Brain microvascular endothelial cell (primary cell): ENCODE data around the gene KCNQ1.

ENCODE experiments used
- DNase-seq: peaks from one replicate; pipeline ENCODE4 v3.0.0-alpha.2; 2020
- H3K27ac ChIP-seq: fragments of 250-450 bp; sonication (Bioruptor Pico); 2 replicates; pipeline ENCODE4 v1.5.1; 2020; ENCODE audit warnings: mild to moderate bottlenecking, moderate library complexity
- H3K27me3 ChIP-seq: fragments of 250-450 bp; sonication (Bioruptor Pico); replicated peaks from 2 replicates; pipeline ENCODE4 v1.5.1; 2020; ENCODE audit warnings: mild to moderate bottlenecking
- H3K36me3 ChIP-seq: fragments of 250-450 bp; sonication (Bioruptor Pico); replicated peaks from 2 replicates; pipeline ENCODE4 v1.5.1; 2020; ENCODE audit warnings: mild to moderate bottlenecking
- H3K4me3 ChIP-seq: 2 replicates; pipeline ENCODE4 v1.5.1; 2011; ENCODE audit warnings: low read depth, mild to moderate bottlenecking, control low read depth, low read length, moderate library complexity
- CTCF ChIP-seq: IDR thresholded peaks from 2 replicates; pipeline ENCODE4 v1.5.1; 2011; ENCODE audit warnings: low read depth, mild to moderate bottlenecking, moderate library complexity, low read length, control low read depth, inconsistent platforms; ENCODE audit errors: missing control alignments
- in situ Hi-C: cut with HindIII; loops from 2 replicates; pipeline ENCODE4 v1.10.0; 2017; ENCODE audit warnings: low sequenced_read_pairs, low pct_ligation_motif_present

Gene KCNQ1

GRCh38 chr11:2535673-2536439 is 91.0 kb downstream of the KCNQ1 start:
- Histone ChIP-seq H3K27me3 (no peaks in the 10 kb centered on the region), H3K36me3 (no peaks in the 10 kb centered on the region), H3K4me3 (no peak overlapping the region), H3K27ac (no peak overlapping the region)
- in situ Hi-C loops = no loop called here
- TF ChIP-seq CTCF = no peak
- no peak for DNase-seq

GRCh38 chr11:2536440-2536989 is 91.7 kb downstream of the KCNQ1 start:
- DNase-seq = no peak
- Histone ChIP-seq H3K4me3 (no peak overlapping the region), H3K27me3 (no peaks in the 10 kb centered on the region), H3K27ac (no peak overlapping the region), H3K36me3 (no peaks in the 10 kb centered on the region)
- in situ Hi-C loops = no loop called here
- no peak for TF ChIP-seq CTCF

GRCh38 chr11:2537010-2537705 is 92.3 kb downstream of the KCNQ1 start:
- in situ Hi-C loops = no loop called here
- no peaks in the 10 kb centered on the region for H3K36me3 ChIP-seq
- no peak for TF ChIP-seq CTCF
- no peak overlapping the region for H3K27ac ChIP-seq
- no peak overlapping the region for H3K4me3 ChIP-seq
- no peak for DNase-seq
- no peaks in the 10 kb centered on the region for H3K27me3 ChIP-seq

GRCh38 chr11:2537896-2538724 is 93.3 kb downstream of the KCNQ1 start:
- Histone ChIP-seq H3K27ac (no peak overlapping the region), H3K4me3 (no peak overlapping the region), H3K36me3 (no peaks in the 10 kb centered on the region), H3K27me3 (no peaks in the 10 kb centered on the region)
- no peak for TF ChIP-seq CTCF
- in situ Hi-C loops = no loop called here
- no peak for DNase-seq

GRCh38 chr11:2538951-2539350 is 94.1 kb downstream of the KCNQ1 start:
- H3K27ac ChIP-seq = no peak overlapping the region
- DNase-seq = no peak
- no peak for TF ChIP-seq CTCF
- H3K4me3 ChIP-seq = no peak overlapping the region
- in situ Hi-C loops = no loop called here
- no peaks in the 10 kb centered on the region for H3K36me3 ChIP-seq
- H3K27me3 ChIP-seq = no peaks in the 10 kb centered on the region
